ENCODE data around the gene KRT36.

- TF ChIP-seq POLR2AphosphoS5 (IDR thresholded peaks at IDR 0.05; ENCODE audit: low read depth) (no peak), REST (IDR thresholded peaks at IDR 0.05; ENCODE audit: unreplicated experiment) (no peak), CTCF (conservative IDR thresholded peaks at IDR 0.05; ENCODE audit: low read depth in 2 of 2) (no peak), CREB1 (CRISPR knock-in tag; IDR thresholded peaks at IDR 0.05; ENCODE audit: low read depth) (no peak), ZNF462 (CRISPR knock-in tag; IDR thresholded peaks at IDR 0.05) (no peak), EZH2 (IDR thresholded peaks at IDR 0.05; ENCODE audit: low read depth, unreplicated experiment) (no peak)
Measured at GRCh38 chr17:41539071-41539492, 49.4 kb upstream of the KRT36 start.
